ENCODE measurements around the gene ARHGAP10. TPM values are rescaled to one million over a fixed set of nuclear protein-coding genes. Genes with fewer than 3 reads are reported as not detected.

The ARHGAP10 gene
- total and polyA plus RNA-seq, 2 donors (not counting 1 experiment from before 2014, with no cell fraction given), result 0.10 to 0.34 TPM

DNA sequence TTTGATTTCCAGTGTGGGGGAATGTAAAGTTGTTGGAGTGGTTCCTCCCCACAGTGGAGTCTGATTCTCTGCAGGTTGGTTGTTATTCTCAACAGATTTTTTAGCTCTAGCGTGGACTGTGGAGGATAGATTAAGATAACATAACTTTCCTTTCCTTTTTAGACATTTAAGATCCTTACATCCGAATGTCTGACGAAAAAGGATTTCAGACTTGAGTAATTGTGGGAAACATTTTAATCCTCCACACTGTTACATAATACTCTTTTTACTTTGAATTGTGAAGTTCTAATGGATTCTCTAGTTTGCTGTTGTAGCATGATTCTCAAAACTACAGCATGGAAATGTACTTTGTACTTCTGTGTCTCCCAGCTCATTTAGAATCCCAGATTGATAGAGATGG is 107.8 kb downstream of the ARHGAP10 start:
- POLR2A ChIA-PET, result no interaction called here
- WGBS (ENCODE audit: insufficient coverage), result no CpG with 5 or more reads among the region's 3 CpGs
- CTCF ChIA-PET, result interaction anchor here (3.6 kb wide), 1 partner anchor 27 kb away, joined by 11 read pairs; no protein-coding TSS in a partner anchor

DNA sequence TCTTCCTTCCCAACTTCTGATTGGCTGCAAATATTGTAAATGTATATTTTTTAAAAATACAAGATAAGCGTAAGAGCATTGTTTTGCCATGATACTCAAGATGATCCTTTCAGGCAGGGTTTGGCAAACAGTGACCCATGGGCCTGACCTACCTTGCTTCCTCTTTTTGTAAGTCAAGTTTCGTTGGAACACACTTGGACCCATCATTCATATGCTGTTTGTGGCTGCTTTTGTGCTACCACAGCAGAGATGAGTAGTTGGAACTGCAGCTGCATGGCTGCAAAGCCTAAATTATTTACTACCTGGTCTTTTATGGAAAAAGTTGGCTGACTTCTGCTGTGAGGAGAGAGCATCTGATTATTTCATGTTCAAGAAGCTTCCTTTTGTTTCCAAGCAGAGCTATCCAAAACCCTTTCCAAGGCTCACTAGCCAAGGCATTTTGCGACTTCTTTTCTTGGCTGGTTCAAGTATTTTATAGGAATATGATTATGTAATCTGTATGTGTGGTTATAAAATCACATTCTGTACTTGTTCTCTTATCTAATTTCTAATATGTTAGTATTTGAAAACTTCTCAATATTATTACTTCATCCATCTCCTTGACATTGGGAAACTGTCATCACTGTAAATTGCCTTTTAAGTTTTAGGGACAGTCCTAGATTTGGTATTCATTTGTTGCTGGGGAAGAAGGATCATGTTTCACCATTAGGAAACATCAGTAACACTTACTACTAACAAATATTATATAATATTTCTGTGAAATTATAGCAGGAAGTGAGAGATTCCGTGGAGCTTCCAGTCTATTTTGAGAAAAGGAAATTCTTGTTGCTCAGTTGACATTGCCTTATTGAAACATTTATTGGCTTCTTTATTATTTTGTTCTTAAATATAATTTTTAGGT is 109.2 kb downstream of the ARHGAP10 start:
- Mint-ChIP-seq H3K4me3 (no peak overlapping the region), H3K27ac (no peak overlapping the region), H3K27me3 (peaks cover 3% of the 10 kb centered on the region), H3K4me1 (no peaks in the 10 kb centered on the region), H3K9me3 (ENCODE audit: insufficient read depth) (no peaks in the 10 kb centered on the region)
- Histone ChIP-seq H2AFZ (ENCODE audit: insufficient read depth, low read depth, low read length, poor library complexity, severe bottlenecking) (no peak overlapping the region), H3K9ac (ENCODE audit: low read length) (no peak overlapping the region), H3K79me2 (ENCODE audit: control insufficient read depth, insufficient read depth, low read length) (no peaks in the 10 kb centered on the region), H3K4me2 (replicated peaks; ENCODE audit: low read depth, low read length, poor library complexity, severe bottlenecking) (no peak overlapping the region), H4K20me1 (ENCODE audit: control insufficient read depth, insufficient read depth, low read length, poor library complexity, severe bottlenecking) (no peaks in the 10 kb centered on the region), H3K27me3 (replicated peaks in 1 of 4; ENCODE audit: control extremely low read depth in 1 of 4, control insufficient read depth in 3 of 4, insufficient read depth in 4 of 4, low read length in 3 of 4) (no peaks in the 10 kb centered on the region), H3K4me1 (ENCODE audit: control insufficient read depth in 2 of 2, insufficient read depth in 2 of 2, low read length in 2 of 2) (no peaks in the 10 kb centered on the region), H3K9me3 (ENCODE audit: control extremely low read depth in 1 of 3, control insufficient read depth in 2 of 3, insufficient read depth in 1 of 3, low read length in 2 of 3) (no peaks in the 10 kb centered on the region), H3K4me3 (ENCODE audit: control extremely low read depth in 1 of 5, extremely low read depth in 1 of 5, insufficient read depth in 1 of 5, low read depth in 2 of 5, low read length in 4 of 5) (no peak overlapping the region), H3K27ac (ENCODE audit: low read length in 2 of 2) (no peak overlapping the region), H3K36me3 (replicated peaks in 1 of 2; ENCODE audit: control extremely low read depth in 1 of 2, control insufficient read depth in 1 of 2, extremely low read depth in 1 of 2, insufficient read depth in 2 of 2, low read length in 1 of 2) (no peaks in the 10 kb centered on the region)
- POLR2A ChIA-PET, result no interaction called here
- DNase-seq, result no peak
- CTCF ChIA-PET, result interaction anchor here (1.3 to 3.6 kb wide), 2 partner anchors 26 kb away, joined by 3 to 11 read pairs; no protein-coding TSS in a partner anchor
- WGBS (ENCODE audit: insufficient coverage), result no CpG with 5 or more reads among the region's 4 CpGs
- TF ChIP-seq EZH2 (IDR thresholded peaks at IDR 0.05; ENCODE audit: borderline replicate concordance, insufficient read depth, low read depth, low read length, poor library complexity, severe bottlenecking), result no peak
- TF ChIP-seq, protein P1, sequence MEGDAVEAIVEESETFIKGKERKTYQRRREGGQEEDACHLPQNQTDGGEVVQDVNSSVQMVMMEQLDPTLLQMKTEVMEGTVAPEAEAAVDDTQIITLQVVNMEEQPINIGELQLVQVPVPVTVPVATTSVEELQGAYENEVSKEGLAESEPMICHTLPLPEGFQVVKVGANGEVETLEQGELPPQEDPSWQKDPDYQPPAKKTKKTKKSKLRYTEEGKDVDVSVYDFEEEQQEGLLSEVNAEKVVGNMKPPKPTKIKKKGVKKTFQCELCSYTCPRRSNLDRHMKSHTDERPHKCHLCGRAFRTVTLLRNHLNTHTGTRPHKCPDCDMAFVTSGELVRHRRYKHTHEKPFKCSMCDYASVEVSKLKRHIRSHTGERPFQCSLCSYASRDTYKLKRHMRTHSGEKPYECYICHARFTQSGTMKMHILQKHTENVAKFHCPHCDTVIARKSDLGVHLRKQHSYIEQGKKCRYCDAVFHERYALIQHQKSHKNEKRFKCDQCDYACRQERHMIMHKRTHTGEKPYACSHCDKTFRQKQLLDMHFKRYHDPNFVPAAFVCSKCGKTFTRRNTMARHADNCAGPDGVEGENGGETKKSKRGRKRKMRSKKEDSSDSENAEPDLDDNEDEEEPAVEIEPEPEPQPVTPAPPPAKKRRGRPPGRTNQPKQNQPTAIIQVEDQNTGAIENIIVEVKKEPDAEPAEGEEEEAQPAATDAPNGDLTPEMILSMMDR (IDR thresholded peaks at IDR 0.05), result no peak
- ATAC-seq (ENCODE audit: low read depth), result no peak
- intact Hi-C loops (cut with micrococcal nuclease), result no loop called here

More for the DNA sequence above, 107.8 kb downstream of the ARHGAP10 start:
- Histone ChIP-seq H3K4me2 (replicated peaks; ENCODE audit: low read depth, low read length, poor library complexity, severe bottlenecking) (no peak overlapping the region), H3K79me2 (ENCODE audit: control insufficient read depth, insufficient read depth, low read length) (no peaks in the 10 kb centered on the region), H4K20me1 (ENCODE audit: control insufficient read depth, insufficient read depth, low read length, poor library complexity, severe bottlenecking) (no peaks in the 10 kb centered on the region), H3K27ac (ENCODE audit: low read length in 2 of 2) (no peak overlapping the region), H3K36me3 (replicated peaks in 1 of 2; ENCODE audit: control extremely low read depth in 1 of 2, control insufficient read depth in 1 of 2, extremely low read depth in 1 of 2, insufficient read depth in 2 of 2, low read length in 1 of 2) (no peaks in the 10 kb centered on the region), H3K27me3 (replicated peaks in 1 of 4; ENCODE audit: control extremely low read depth in 1 of 4, control insufficient read depth in 3 of 4, insufficient read depth in 4 of 4, low read length in 3 of 4) (no peaks in the 10 kb centered on the region), H3K9ac (ENCODE audit: low read length) (no peak overlapping the region), H3K9me3 (ENCODE audit: control extremely low read depth in 1 of 3, control insufficient read depth in 2 of 3, insufficient read depth in 1 of 3, low read length in 2 of 3) (no peaks in the 10 kb centered on the region), H3K4me3 (ENCODE audit: control extremely low read depth in 1 of 5, extremely low read depth in 1 of 5, insufficient read depth in 1 of 5, low read depth in 2 of 5, low read length in 4 of 5) (no peak overlapping the region), H2AFZ (ENCODE audit: insufficient read depth, low read depth, low read length, poor library complexity, severe bottlenecking) (no peak overlapping the region), H3K4me1 (ENCODE audit: control insufficient read depth in 2 of 2, insufficient read depth in 2 of 2, low read length in 2 of 2) (no peaks in the 10 kb centered on the region)
- intact Hi-C loops (cut with micrococcal nuclease), result no loop called here
- Mint-ChIP-seq H3K4me3 (no peak overlapping the region), H3K27ac (no peak overlapping the region), H3K4me1 (no peaks in the 10 kb centered on the region), H3K27me3 (peaks cover 3% of the 10 kb centered on the region), H3K9me3 (ENCODE audit: insufficient read depth) (no peaks in the 10 kb centered on the region)
- ATAC-seq (ENCODE audit: low read depth) (no peak), DNase-seq (no peak)
- TF ChIP-seq EZH2 (IDR thresholded peaks at IDR 0.05; ENCODE audit: borderline replicate concordance, insufficient read depth, low read depth, low read length, poor library complexity, severe bottlenecking), result no peak
- TF ChIP-seq, protein P1 (IDR thresholded peaks at IDR 0.05), result no peak

All from B cell (primary cell).